Myocyte (in vitro differentiated cells): Measurements from ENCODE around the gene SLC29A3. TPM values are rescaled to one million over a fixed set of nuclear protein-coding genes. Genes with fewer than 3 reads are reported as not detected.

Experiments
- DNase-seq: peaks from one replicate; pipeline ENCODE4 v3.0.0-alpha.2; 2012; ENCODE audit warnings: low read depth
- total RNA-seq: library from RNA; depleted of rRNA; stranded (reverse); fragments of >200 nt; gene quantifications from 2 replicates; pipeline ENCODE4 v1.2.3, GENCODE V29; 2014

The SLC29A3 gene
- total RNA-seq, 1 donor from 2014 or later, result 1.3 TPM

DNA sequence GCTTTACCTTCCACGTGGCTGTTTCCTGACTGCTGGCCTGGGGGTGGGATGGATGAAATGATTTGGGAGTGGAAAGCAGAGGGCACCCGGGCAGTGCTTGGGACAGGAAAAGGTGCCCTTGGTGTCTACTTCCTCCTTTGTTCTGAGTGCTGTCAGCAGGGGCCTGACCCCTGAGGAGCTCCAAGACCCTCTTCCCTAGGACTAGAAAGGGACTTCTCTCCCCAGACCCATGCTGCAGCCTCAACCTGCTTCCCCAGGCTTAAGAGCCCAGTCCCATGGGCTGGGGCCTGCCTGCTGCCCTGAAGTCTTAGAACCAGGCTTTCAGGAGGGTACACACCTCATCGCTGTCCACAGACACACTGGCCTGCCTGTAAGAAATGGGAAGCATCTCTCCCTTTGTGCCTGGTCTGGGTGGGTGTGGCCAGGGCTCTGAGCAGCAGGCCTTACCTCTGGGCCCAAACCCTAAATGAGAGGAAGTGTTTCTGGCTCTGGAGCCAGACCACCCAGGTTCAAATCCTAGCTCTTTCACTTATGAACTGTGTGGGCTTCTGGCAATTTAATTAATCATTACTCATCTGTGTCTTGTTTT lies 90.6 kb downstream of the SLC29A3 start:
- DNase-seq, result no peak

Other genes starting within 250 kb of the SLC29A3 start
- 3.6 and 5.2 TPM in 2 replicates for gene UNC5B, start 106.7 kb upstream of the SLC29A3 start, total RNA-seq
- gene CDH23, start 77.7 kb downstream of the SLC29A3 start, total RNA-seq, result 0.16 and 0.40 TPM in 2 replicates